ENCODE measurements around the gene RNF149. TPM values are rescaled to one million over a fixed set of nuclear protein-coding genes. Genes with fewer than 3 reads are reported as not detected.

Gene RNF149
- total RNA-seq, 1 donor from 2014 or later: 89.4 TPM

- Histone ChIP-seq H3K4me3 (no peak overlapping the region), H3K36me3 (no peaks in the 10 kb centered on the region), H3K27me3 (no peaks in the 10 kb centered on the region), H3K9me3 (no peaks in the 10 kb centered on the region), H3K27ac (no peak overlapping the region), H3K4me1 (peaks cover 84% of the 10 kb centered on the region)
- no peak for DNase-seq (ENCODE audit: extremely low spot score in 2 of 2)
- TF ChIP-seq POLR2A (IDR thresholded peaks at IDR 0.05) (no peak), POLR2AphosphoS5 (IDR thresholded peaks at IDR 0.05; ENCODE audit: insufficient read depth in 1 of 2, low read depth in 1 of 2) (no peak)
- TF ChIP-seq, protein P1, sequence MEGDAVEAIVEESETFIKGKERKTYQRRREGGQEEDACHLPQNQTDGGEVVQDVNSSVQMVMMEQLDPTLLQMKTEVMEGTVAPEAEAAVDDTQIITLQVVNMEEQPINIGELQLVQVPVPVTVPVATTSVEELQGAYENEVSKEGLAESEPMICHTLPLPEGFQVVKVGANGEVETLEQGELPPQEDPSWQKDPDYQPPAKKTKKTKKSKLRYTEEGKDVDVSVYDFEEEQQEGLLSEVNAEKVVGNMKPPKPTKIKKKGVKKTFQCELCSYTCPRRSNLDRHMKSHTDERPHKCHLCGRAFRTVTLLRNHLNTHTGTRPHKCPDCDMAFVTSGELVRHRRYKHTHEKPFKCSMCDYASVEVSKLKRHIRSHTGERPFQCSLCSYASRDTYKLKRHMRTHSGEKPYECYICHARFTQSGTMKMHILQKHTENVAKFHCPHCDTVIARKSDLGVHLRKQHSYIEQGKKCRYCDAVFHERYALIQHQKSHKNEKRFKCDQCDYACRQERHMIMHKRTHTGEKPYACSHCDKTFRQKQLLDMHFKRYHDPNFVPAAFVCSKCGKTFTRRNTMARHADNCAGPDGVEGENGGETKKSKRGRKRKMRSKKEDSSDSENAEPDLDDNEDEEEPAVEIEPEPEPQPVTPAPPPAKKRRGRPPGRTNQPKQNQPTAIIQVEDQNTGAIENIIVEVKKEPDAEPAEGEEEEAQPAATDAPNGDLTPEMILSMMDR (IDR thresholded peaks at IDR 0.05): no peak
- intact Hi-C loops (cut with DNase I): loop anchor here (10.0 kb wide), 1 partner anchor 47 kb away; the partner anchor contains the start of gene CNOT11
Observed at GRCh38 chr2:101302016-101302415, 6.5 kb downstream of the RNF149 start.

- Histone ChIP-seq H3K4me1 (peaks cover 88% of the 10 kb centered on the region), H3K27ac (no peak overlapping the region), H3K27me3 (no peaks in the 10 kb centered on the region), H3K9me3 (no peaks in the 10 kb centered on the region), H3K36me3 (no peaks in the 10 kb centered on the region), H3K4me3 (no peak overlapping the region)
- TF ChIP-seq POLR2AphosphoS5 (IDR thresholded peaks at IDR 0.05; ENCODE audit: insufficient read depth in 1 of 2, low read depth in 1 of 2) (no peak), POLR2A (IDR thresholded peaks at IDR 0.05) (no peak)
- TF ChIP-seq, protein P1 (IDR thresholded peaks at IDR 0.05): no peak
- intact Hi-C loops (cut with DNase I): loop anchor here (10.0 kb wide), 1 partner anchor 46 kb away; the partner anchor contains the start of gene CNOT11
- no peak for DNase-seq (ENCODE audit: extremely low spot score in 2 of 2)
Observed at GRCh38 chr2:101300836-101301235, 7.7 kb downstream of the RNF149 start.

DNA sequence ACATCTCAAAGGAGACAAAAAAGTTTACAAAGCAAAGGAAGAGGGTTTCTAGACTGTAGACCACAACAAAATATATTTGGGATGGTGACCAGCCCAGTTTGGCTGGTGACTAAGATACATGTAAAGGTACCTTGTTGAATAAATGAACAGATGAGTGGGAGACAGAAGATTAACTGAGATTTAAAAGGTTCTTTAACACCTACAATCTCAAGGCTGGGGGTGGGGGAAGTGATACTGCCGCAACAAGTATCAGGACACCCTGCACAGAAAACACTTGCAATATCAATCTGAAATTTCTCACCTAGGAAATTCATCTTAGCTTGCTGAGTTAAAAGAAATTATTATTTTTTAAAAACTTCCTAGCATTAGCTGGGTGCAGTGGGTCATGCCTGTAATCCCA, 8.3 kb downstream of the RNF149 start:
- DNase-seq (ENCODE audit: extremely low spot score in 2 of 2): no peak
- no peak overlapping the region for H3K4me3 ChIP-seq
- no peaks in the 10 kb centered on the region for H3K36me3 ChIP-seq
- no peaks in the 10 kb centered on the region for H3K9me3 ChIP-seq
- H3K27ac ChIP-seq: no peak overlapping the region
- H3K4me1 ChIP-seq: peaks cover 84% of the 10 kb centered on the region
- no peaks in the 10 kb centered on the region for H3K27me3 ChIP-seq
- intact Hi-C loops (cut with DNase I): loop anchor here (10.0 kb wide), 1 partner anchor 45 kb away; the partner anchor contains the start of gene CNOT11
- TF ChIP-seq POLR2AphosphoS5 (IDR thresholded peaks at IDR 0.05; ENCODE audit: insufficient read depth in 1 of 2, low read depth in 1 of 2): no peak
- TF ChIP-seq, protein P1 (IDR thresholded peaks at IDR 0.05): no peak

DNA sequence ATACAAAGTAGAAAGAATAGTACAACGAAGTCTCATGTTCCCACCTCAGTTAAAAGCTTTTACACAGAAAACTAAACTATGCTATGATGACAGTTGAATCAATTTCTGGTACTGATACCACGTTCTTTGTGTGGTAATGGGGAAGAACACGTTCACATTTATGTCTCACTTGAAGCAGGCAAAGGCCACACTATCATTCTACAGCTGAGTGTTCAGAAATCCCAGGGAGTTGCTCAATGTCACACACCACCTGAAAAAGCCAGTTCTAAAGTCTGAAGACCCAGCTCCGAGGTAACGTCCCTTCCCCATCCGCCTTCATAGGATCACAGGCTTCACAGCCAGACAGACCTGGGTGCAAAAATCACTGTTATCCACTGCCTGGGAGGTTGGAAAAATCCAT, 8.9 kb downstream of the RNF149 start:
- no peak overlapping the region for H3K4me3 ChIP-seq
- no peak for DNase-seq (ENCODE audit: extremely low spot score in 2 of 2)
- TF ChIP-seq POLR2A (IDR thresholded peaks at IDR 0.05) (no peak), POLR2AphosphoS5 (IDR thresholded peaks at IDR 0.05; ENCODE audit: insufficient read depth in 1 of 2, low read depth in 1 of 2) (no peak)
- TF ChIP-seq, protein P1 (IDR thresholded peaks at IDR 0.05): no peak
- H3K4me1 ChIP-seq: peaks cover 79% of the 10 kb centered on the region
- intact Hi-C loops (cut with DNase I): loop anchor here (10.0 kb wide), 1 partner anchor 45 kb away; the partner anchor contains the start of gene CNOT11
- H3K36me3 ChIP-seq: peaks cover 0 to 3% of the 10 kb centered on the region in 2 donors
- H3K27me3 ChIP-seq: no peaks in the 10 kb centered on the region
- H3K27ac ChIP-seq: no peak overlapping the region
- H3K9me3 ChIP-seq: no peaks in the 10 kb centered on the region

- H3K4me3 ChIP-seq: no peak overlapping the region
- H3K27ac ChIP-seq: no peak overlapping the region
- H3K36me3 ChIP-seq: peaks cover 0 to 15% of the 10 kb centered on the region in 2 donors
- H3K4me1 ChIP-seq: peaks cover 61% of the 10 kb centered on the region
- no peak for DNase-seq (ENCODE audit: extremely low spot score in 2 of 2)
- TF ChIP-seq, protein P1 (IDR thresholded peaks at IDR 0.05): no peak
- TF ChIP-seq POLR2A (IDR thresholded peaks at IDR 0.05): no peak
- no peak for TF ChIP-seq POLR2AphosphoS5 (IDR thresholded peaks at IDR 0.05; ENCODE audit: insufficient read depth in 1 of 2, low read depth in 1 of 2)
- H3K9me3 ChIP-seq: no peaks in the 10 kb centered on the region
- no peaks in the 10 kb centered on the region for H3K27me3 ChIP-seq
- intact Hi-C loops (cut with DNase I): no loop called here
Observed at GRCh38 chr2:101297383-101297782, 11.1 kb downstream of the RNF149 start.

All from vagina (tissue), 2 donors.